ENCODE measurements around the gene LDB3.

- TF ChIP-seq CTCF (optimal IDR thresholded peaks at IDR 0.05 in 1 of 3, IDR thresholded peaks at IDR 0.05 in 1 of 3, conservative IDR thresholded peaks at IDR 0.05 in 1 of 3; ENCODE audit: extremely low read depth in 1 of 3, insufficient read depth in 2 of 3, low read length in 3 of 3) (no peak), EZH2 (IDR thresholded peaks at IDR 0.05; ENCODE audit: low read length) (no peak)
Observed at GRCh38 chr10:86681722-86682386, 13.5 kb downstream of the LDB3 start.

Data from keratinocyte (primary cell).